Naive thymus-derived CD8-positive, alpha-beta T cell (primary cell): Measurements from ENCODE around the gene TAF3. TPM values are rescaled to one million over a fixed set of nuclear protein-coding genes. Genes with fewer than 3 reads are reported as not detected.

Source experiments
- ATAC-seq, 2 donors: fragments of 150-1000 bp; cut with Tn5 transposase in 1 of 2; sonication (Bioruptor Pico), chemical (Tn5 transposase) in 1 of 2; 1 replicate in 1 of 2; 2 replicates in 1 of 2; pipeline ENCODE4 v1.10.0; 2021; ENCODE audit warnings: mild to moderate bottlenecking in 2 of 2, moderate library complexity in 2 of 2
- POLR2A ChIA-PET: fragments of 350-600 bp; sonication (Branson Sonifier 250); formaldehyde crosslinking; loops from one replicate; lab custom pipeline; 2021; ENCODE audit warnings: antibody characterized with exemption; lab: Charles Lee
- DNase-seq, 10 donors: peaks; one replicate each; pipeline versions ENCODE4 v3.0.0 to v3.0.0-alpha.2; 2020 to 2022
- H3K27ac Mint-ChIP-seq, 10 donors: one replicate each; pipeline ENCODE4 v1.8.0; 2020 to 2022; ENCODE audit warnings: mild to moderate bottlenecking in 10 of 10, mixed read lengths in 10 of 10, moderate library complexity in 4 of 10, inconsistent platforms in 1 of 10
- H3K27me3 Mint-ChIP-seq, 5 donors: one replicate each; pipeline ENCODE4 v1.8.0; 2021 to 2022; ENCODE audit warnings: mixed read lengths in 5 of 5
- H3K36me3 Mint-ChIP-seq, 3 donors: one replicate each; pipeline ENCODE4 v1.8.0; 2020 to 2022; ENCODE audit warnings: mixed read lengths in 3 of 3, mild to moderate bottlenecking in 2 of 3, inconsistent platforms in 1 of 3
- H3K4me1 Mint-ChIP-seq, 4 donors: one replicate each; pipeline ENCODE4 v1.8.0; 2021 to 2022; ENCODE audit warnings: mixed read lengths in 4 of 4
- H3K4me3 Mint-ChIP-seq, 10 donors: one replicate each; pipeline ENCODE4 v1.8.0; 2020 to 2022; ENCODE audit warnings: mild to moderate bottlenecking in 10 of 10, mixed read lengths in 10 of 10, moderate library complexity in 6 of 10, inconsistent platforms in 1 of 10
- H3K9me3 Mint-ChIP-seq, 9 donors: one replicate each; pipeline ENCODE4 v1.8.0; 2020 to 2022; ENCODE audit warnings: mixed read lengths in 9 of 9, mild to moderate bottlenecking in 3 of 9, inconsistent platforms in 1 of 9, moderate library complexity in 1 of 9
- polyA plus RNA-seq, 3 donors: library from polyadenylated mRNA; unstranded; fragments of 300-500 nt; fragmentation: Illumina TruSeq; gene quantifications; one replicate each; pipeline ENCODE4 v1.2.3, GENCODE V29; 2021
- total RNA-seq, 8 experiments: library from RNA in 2 of 8; stranded (reverse) in 2 of 8; gene quantifications; one replicate each; pipeline ENCODE4 v1.2.3 and lab custom pipeline; 2021 to 2026

The TAF3 gene
- total and polyA plus RNA-seq, 5 experiments from 2014 or later, result 6.8 to 24.6 (median 16.4) TPM

DNA sequence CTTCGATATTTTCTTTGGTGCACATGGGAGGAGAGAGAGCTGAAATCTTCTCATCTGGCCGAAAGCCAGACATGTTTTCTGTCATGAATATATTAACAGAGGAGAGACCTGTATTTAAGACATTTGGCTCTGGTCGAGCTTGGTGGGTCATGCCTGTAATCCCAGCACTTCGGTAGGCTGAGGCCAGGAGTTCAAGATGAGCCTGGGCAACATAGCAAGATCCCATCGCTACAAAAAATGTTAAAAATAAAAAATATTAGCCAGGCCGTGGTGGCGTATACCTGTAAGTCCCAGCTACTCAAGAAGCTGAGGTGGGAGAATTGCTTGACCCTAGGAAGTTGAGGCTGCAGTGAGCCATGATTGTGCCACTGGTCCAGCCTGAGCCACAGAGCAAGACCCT, 214.3 kb downstream of the TAF3 start:
- Mint-ChIP-seq H3K27me3 (peaks cover 19 to 55% (median 44%) of the 10 kb centered on the region in 5 donors), H3K4me1 (peaks cover 6 to 19% (median 16%) of the 10 kb centered on the region in 4 donors), H3K36me3 (peaks cover 0 to 8% (median 5%) of the 10 kb centered on the region in 3 donors), H3K4me3 (peak overlapping the region in 2 of 10 donors; percentile 10 to 58), H3K27ac (peak overlapping the region in 1 of 10 donors; percentile 48), H3K9me3 (peaks cover 0 to 4% (median 0%) of the 10 kb centered on the region in 9 donors)
- no peak for DNase-seq
- no peak for ATAC-seq
- POLR2A ChIA-PET, result no interaction called here

DNA sequence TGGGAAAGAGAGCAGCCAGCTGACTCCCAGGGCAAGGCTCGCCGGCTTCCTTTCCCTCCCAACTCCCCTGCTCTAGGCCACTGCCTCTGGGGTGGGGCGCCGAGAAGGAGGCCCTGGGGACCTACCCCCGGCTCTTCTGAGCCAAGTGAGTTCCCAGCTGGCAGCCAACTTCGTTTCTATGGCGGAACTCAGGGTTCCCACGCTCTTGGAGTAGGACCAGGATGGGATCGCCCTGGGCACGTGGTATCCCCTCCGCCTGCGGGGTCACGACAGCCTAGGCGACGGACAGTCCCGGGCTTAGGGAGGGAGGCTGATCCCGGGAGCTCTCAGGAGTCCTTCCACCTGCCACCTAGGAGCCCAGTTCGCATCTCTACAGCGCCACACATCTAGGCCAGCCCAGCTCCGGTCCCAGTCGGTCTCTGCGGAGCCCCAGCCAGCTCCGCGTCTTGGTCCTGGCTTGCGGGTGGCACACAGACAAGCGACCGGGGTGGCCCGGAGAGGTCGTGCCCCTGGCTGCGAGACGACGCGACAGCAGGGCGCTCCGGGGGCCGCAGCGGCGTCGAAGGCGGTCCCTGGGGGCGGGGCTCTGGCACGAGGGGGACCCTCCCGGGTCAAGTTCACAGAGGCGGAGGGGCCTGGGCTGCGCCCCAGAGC, 215.6 kb downstream of the TAF3 start:
- Mint-ChIP-seq H3K4me3 (peak overlapping the region in 8 of 10 donors; percentile 12 to 66 (median 42)), H3K36me3 (peaks cover 0 to 13% (median 10%) of the 10 kb centered on the region in 3 donors), H3K27ac (no peak overlapping the region), H3K27me3 (peaks cover 28 to 64% (median 55%) of the 10 kb centered on the region in 5 donors), H3K9me3 (peaks cover 0 to 11% (median 8%) of the 10 kb centered on the region in 9 donors), H3K4me1 (peaks cover 13 to 29% (median 23%) of the 10 kb centered on the region in 4 donors)
- ATAC-seq (peak; percentile 37 to 39), DNase-seq (peak in 2 of 10 donors; percentile 5 to 61)
- POLR2A ChIA-PET, result interaction anchor here (0.6 kb wide), 1 partner anchor 15 kb away, joined by 5 read pairs; no protein-coding TSS in a partner anchor

DNA sequence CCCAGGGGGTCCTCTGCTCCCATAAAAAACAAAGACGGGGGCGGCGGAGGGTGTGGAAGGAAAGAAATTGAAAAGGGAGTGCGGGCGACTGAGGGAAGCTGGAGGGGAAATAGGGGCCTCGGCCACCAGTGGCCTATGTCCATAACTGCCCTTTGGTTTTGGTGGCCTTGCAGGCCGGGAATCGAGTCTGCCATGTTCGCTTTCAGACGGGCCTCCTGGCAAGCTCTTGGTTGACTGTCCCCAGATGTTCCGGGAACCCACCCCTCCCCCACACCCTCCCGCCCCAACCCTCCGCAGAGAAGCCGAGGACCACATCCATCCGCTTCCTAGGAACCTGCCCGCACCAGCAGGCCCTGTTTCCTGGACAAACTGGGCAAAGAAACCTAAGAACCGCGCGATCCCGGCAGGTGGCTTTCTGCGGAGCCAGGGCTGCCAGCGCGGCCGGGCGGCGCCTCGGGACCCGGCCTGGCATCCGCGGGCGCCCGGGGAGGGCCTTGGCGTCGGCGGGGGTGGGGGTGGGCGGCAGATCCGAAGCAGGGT, 216.2 kb downstream of the TAF3 start:
- H3K36me3 Mint-ChIP-seq, result peaks cover 0 to 16% (median 10%) of the 10 kb centered on the region in 3 donors
- POLR2A ChIA-PET, result no interaction called here
- peaks cover 13 to 29% (median 23%) of the 10 kb centered on the region in 4 donors for H3K4me1 Mint-ChIP-seq
- DNase-seq, result peak in 4 of 10 donors; percentile 8 to 40 (median 14)
- peak overlapping the region in 7 of 10 donors; percentile 5 to 76 (median 46) for H3K4me3 Mint-ChIP-seq
- peaks cover 34 to 70% (median 61%) of the 10 kb centered on the region in 5 donors for H3K27me3 Mint-ChIP-seq
- peak in 1 of 2 donors; percentile 31 for ATAC-seq
- peaks cover 0 to 17% (median 11%) of the 10 kb centered on the region in 9 donors for H3K9me3 Mint-ChIP-seq
- no peak overlapping the region for H3K27ac Mint-ChIP-seq

DNA sequence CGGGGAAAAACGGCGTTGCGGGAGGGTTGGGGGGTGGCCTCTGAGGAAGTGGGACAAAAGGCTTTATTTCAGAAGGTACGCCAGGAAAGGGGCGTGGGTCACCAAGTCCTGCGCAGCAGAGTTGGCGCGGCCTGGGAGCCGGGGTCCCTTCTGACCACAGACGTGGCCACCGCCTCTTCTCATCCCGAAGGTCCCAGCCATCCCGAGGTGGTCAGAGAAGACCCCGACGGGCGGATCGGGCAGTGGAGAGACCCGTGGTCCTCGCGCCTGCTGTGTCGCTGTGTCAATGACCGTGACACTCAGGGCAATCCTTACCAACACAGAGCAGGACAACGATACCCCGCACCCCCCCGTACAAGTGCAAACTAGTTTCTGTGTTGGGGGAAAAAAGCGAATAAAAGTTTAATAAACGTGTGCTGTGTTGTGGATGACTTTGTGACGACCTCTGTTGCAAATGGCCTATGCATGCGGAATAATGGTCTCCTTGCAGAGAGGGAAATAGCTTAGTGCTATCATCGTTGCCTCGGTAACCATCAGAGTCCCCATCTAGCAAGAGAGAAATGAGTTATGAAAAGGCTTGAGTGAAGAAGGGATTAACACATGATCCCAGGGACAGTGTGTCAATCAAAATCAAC, 216.8 kb downstream of the TAF3 start:
- Mint-ChIP-seq H3K27me3 (peaks cover 38 to 76% (median 63%) of the 10 kb centered on the region in 5 donors), H3K4me3 (peak overlapping the region; percentile 23 to 76 (median 54)), H3K36me3 (peaks cover 0 to 17% (median 10%) of the 10 kb centered on the region in 3 donors), H3K9me3 (peaks cover 0 to 17% (median 12%) of the 10 kb centered on the region in 9 donors), H3K4me1 (peaks cover 13 to 29% (median 23%) of the 10 kb centered on the region in 4 donors), H3K27ac (peak overlapping the region in 3 of 10 donors; percentile 0 to 87 (median 60))
- POLR2A ChIA-PET, result interaction anchor here (1.6 kb wide), 1 partner anchor 25 kb away, joined by 3 read pairs; no protein-coding TSS in a partner anchor
- peak; percentile 26 to 60 for ATAC-seq
- peak in 5 of 10 donors; percentile 27 to 44 (median 31) for DNase-seq

DNA sequence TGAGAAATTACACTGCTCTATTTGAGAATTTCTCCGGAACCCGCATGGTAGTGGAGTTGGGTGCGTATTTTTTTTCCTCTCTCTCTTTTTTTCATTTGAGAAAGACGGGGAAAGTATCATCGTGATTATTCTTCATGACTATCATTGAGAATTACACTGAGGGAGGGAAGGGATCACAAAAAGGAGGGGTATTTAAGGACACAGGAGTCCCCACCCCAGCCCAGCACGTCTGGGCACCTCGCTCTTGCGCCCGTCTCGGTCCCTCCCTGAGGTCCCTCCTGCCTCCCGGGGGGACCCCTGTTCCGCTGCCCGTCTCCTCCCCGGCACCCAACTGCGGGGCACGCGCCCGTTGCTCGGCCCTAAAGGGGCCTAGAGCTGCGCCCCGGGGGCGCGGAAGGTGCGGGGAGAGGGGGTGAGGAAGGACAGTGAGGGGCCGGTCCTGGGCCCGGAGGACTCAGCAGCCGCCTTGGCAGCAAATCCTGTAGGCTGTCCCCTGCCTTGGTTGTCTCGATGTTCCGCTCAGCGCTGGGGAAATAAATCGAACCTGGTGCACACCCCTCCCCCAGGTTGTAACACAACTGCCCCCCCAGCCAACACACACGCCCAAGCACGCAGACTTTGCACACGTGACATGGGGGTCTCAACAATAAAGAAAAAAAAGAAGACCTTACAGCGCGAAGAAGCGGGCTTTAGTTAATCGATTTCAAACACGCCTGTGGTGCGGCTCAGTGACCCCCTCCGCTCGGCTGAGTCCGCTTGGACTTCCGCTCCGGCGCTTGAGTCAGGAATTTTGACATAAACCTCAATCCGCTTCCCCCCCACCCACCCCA, 217.6 kb downstream of the TAF3 start:
- peaks cover 0 to 17% (median 14%) of the 10 kb centered on the region in 3 donors for H3K36me3 Mint-ChIP-seq

DNA sequence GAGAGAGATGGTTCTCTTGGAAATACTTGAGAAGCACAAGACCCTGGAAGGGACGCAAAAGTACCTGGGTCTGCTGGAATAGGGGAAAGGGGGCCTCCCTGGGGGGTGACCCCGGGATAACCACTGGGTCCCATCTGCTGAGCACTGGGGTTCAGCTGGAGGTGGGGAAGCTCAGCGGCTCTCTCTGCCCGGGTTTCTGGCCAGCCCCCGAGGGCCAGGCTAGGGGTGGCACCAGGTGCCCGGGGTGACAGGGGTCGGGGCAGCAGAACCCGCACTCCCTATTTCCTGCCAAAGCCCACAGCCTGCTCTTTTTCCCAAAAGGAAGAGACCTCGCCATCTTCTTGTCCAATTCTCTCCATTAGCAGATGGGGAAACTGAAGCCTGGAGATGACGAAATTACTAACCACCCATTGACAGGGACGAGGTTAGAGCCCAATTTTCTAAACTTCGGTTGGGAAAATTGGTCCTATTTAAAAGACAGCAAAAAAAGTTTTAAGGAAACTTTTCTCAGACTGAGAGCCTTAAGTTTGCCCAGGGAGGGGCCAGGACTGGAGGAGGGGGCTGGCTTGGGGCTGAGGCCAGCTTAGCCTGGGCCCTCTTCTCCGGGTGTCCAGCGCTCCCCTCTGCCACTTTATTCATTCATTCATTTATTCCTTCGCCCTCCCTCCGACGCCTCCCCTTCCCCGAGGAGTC, 218.3 kb downstream of the TAF3 start:
- ATAC-seq (no peak), DNase-seq (peak in 3 of 10 donors; percentile 5 to 35 (median 17))
- POLR2A ChIA-PET, result interaction anchor here (1.6 kb wide), 1 partner anchor 23 kb away, joined by 3 read pairs; no protein-coding TSS in a partner anchor
- H3K36me3 Mint-ChIP-seq, result peaks cover 0 to 17% (median 14%) of the 10 kb centered on the region in 3 donors
- H3K4me3 Mint-ChIP-seq, result peak overlapping the region in 4 of 10 donors; percentile 4 to 41 (median 23)
- peaks cover 0 to 17% (median 12%) of the 10 kb centered on the region in 9 donors for H3K9me3 Mint-ChIP-seq
- H3K27me3 Mint-ChIP-seq, result peaks cover 48 to 86% (median 73%) of the 10 kb centered on the region in 5 donors
- H3K27ac Mint-ChIP-seq, result peak overlapping the region in 3 of 10 donors; percentile 44 to 87 (median 74)
- peaks cover 13 to 32% (median 24%) of the 10 kb centered on the region in 4 donors for H3K4me1 Mint-ChIP-seq

More for the DNA sequence above, 217.6 kb downstream of the TAF3 start:
- H3K9me3 Mint-ChIP-seq, result peaks cover 0 to 17% (median 12%) of the 10 kb centered on the region in 9 donors
- peak overlapping the region; percentile 23 to 76 (median 54) for H3K4me3 Mint-ChIP-seq
- ATAC-seq, result no peak
- DNase-seq, result peak in 2 of 10 donors; percentile 13 to 45
- peaks cover 43 to 83% (median 70%) of the 10 kb centered on the region in 5 donors for H3K27me3 Mint-ChIP-seq
- peaks cover 13 to 29% (median 23%) of the 10 kb centered on the region in 4 donors for H3K4me1 Mint-ChIP-seq
- POLR2A ChIA-PET, result interaction anchor here (1.6 kb wide), 1 partner anchor 24 kb away, joined by 3 read pairs; no protein-coding TSS in a partner anchor
- H3K27ac Mint-ChIP-seq, result peak overlapping the region in 3 of 10 donors; percentile 0 to 87 (median 60)

DNA sequence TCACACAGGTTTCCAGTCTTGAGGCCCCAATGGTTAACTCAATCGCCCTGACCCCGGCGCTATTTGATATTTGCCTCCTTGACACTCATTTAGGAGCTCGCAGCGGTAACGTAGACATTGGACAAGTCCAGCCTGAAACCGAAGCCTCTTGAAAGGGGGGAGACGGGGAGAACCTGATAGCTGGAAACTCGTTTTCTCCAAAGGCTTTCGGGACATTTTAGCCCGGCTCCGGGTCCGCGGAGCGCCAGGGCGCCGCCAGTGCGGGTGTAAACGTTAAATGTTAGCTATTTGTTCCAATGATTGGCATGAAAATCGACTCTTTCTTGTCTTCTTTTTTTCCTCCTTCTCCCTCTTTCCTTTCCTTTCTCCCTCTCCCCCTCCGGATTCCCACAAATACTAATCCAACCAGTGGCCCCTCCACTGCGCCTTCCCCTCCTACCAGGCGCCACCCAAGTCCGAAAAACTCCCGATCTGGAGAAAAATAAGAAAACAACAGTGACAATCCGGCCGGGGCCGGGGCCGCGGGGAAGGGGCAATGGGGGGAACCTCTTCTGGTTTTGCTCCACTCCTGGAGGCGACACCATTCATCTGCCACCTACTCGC, 219.0 kb downstream of the TAF3 start:
- H3K4me1 Mint-ChIP-seq, result peaks cover 20 to 38% (median 27%) of the 10 kb centered on the region in 4 donors
- H3K9me3 Mint-ChIP-seq, result peaks cover 0 to 18% (median 12%) of the 10 kb centered on the region in 9 donors
- ATAC-seq, result no peak
- POLR2A ChIA-PET, result interaction anchor here (0.6 to 1.5 kb wide), 2 partner anchors 15 to 393 kb away, joined by 3 to 5 read pairs; no protein-coding TSS in a partner anchor
- peak overlapping the region in 5 of 10 donors; percentile 4 to 60 (median 40) for H3K4me3 Mint-ChIP-seq
- H3K27me3 Mint-ChIP-seq, result peaks cover 51 to 86% (median 74%) of the 10 kb centered on the region in 5 donors
- H3K36me3 Mint-ChIP-seq, result peaks cover 0 to 17% (median 14%) of the 10 kb centered on the region in 3 donors
- peak in 4 of 10 donors; percentile 12 to 60 (median 21) for DNase-seq
- H3K27ac Mint-ChIP-seq, result peak overlapping the region in 4 of 10 donors; percentile 74 to 87 (median 82)

DNA sequence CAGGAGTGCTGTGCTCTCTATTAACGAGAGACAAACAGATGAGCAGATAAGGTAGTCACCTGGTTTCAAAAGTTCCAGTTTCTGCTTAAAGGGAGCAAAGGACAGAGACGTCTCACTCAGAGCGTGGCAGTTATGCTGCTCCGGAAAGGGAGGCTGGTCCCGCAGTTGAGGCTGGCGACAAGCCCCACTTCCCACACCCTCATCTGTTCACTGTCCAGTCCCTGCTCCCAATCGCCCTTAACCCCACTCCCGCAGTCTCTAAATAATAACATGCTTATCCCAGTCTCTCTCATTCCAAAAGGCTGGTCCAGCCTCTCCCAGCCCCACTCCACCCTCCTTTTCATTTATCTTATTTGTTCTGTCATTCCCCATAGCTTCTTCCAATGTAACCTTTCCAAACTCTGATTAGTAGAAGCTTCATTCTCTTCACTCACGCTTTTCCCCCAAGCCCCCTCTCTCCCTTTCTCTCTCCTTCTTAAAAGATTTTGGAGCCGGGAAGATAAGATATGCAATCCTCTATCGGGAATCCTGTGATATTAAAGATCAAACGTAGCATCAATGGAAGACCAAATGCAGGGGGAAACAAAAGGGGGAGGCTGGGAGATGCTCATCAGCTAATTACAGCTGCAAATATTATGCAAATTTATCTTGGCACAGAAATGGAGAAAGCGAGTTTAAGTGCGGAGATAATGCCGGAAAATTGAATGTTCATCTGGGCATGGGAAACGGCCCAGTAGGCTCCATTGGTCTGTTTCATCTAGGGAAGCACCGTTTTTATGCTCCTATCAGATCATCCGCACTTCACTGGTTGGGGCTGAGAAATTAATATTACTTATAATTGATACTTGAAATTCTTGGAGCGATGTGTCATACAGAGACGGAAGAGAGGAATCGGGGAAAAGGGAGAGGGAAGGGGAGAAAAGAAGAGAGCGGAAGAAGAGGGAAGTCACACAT, 219.9 kb downstream of the TAF3 start:
- ATAC-seq (no peak), DNase-seq (peak in 2 of 10 donors; percentile 15 to 20)
- Mint-ChIP-seq H3K36me3 (peaks cover 3 to 17% (median 12%) of the 10 kb centered on the region in 3 donors), H3K27ac (peak overlapping the region in 4 of 10 donors; percentile 10 to 87 (median 58)), H3K4me1 (peaks cover 27 to 48% (median 35%) of the 10 kb centered on the region in 4 donors), H3K4me3 (peak overlapping the region in 5 of 10 donors; percentile 9 to 71 (median 18)), H3K9me3 (peaks cover 0 to 20% (median 12%) of the 10 kb centered on the region in 9 donors), H3K27me3 (peaks cover 55 to 86% (median 73%) of the 10 kb centered on the region in 5 donors)
- POLR2A ChIA-PET, result interaction anchor here (0.6 to 1.5 kb wide), 2 partner anchors 14 to 392 kb away, joined by 3 to 5 read pairs; no protein-coding TSS in a partner anchor

DNA sequence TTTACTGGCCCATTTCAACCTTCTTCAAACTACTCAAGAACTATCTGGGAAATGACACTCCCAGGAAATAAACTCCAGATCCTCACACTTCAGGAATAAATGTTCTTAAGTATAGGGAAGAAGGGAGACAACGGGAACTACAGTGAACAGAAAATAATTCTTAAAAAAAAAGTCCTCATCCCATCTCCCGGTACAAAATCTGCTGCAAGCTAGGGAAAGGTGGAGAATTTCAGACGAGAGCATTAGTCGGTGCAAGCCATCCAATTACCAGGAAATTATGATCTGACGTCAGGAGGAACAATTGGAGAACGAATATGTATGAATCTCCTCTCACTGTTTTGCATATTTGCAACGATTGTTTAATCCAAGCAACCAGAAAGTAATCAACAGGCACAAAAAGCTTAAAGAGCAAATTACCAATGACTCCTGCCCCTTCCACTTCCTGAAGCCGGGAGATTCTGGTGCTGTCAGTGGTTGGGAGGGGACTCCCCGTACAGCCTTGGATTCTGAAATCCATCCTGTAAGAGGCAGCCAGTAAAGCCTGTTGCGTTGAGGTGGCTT, 221.1 kb downstream of the TAF3 start:
- peaks cover 32 to 59% (median 42%) of the 10 kb centered on the region in 4 donors for H3K4me1 Mint-ChIP-seq
- no peak for ATAC-seq

More for the DNA sequence above, 221.1 kb downstream of the TAF3 start:
- Mint-ChIP-seq H3K27ac (peak overlapping the region in 1 of 10 donors; percentile 71), H3K27me3 (peaks cover 58 to 89% (median 75%) of the 10 kb centered on the region in 5 donors), H3K36me3 (peaks cover 3 to 17% (median 12%) of the 10 kb centered on the region in 3 donors), H3K4me3 (peak overlapping the region in 1 of 10 donors; percentile 15), H3K9me3 (peaks cover 0 to 22% (median 12%) of the 10 kb centered on the region in 9 donors)
- DNase-seq, result peak in 1 of 10 donors; percentile 2
- POLR2A ChIA-PET, result interaction anchor here (0.6 kb wide), 1 partner anchor 81 kb away, joined by 4 read pairs; no protein-coding TSS in a partner anchor
